Right kidney (tissue), 1 donor: ENCODE data around the gene RMDN2.
"Not testable (repeated sequence)": the region's sequence is repeated elsewhere in the genome, so short reads cannot be mapped to it uniquely, and the experiment has no call there.

Source experiments
- DNase-seq: peaks from one replicate; pipeline ENCODE4 v3.0.0-alpha.2; 2016

RMDN2 gene

DNA sequence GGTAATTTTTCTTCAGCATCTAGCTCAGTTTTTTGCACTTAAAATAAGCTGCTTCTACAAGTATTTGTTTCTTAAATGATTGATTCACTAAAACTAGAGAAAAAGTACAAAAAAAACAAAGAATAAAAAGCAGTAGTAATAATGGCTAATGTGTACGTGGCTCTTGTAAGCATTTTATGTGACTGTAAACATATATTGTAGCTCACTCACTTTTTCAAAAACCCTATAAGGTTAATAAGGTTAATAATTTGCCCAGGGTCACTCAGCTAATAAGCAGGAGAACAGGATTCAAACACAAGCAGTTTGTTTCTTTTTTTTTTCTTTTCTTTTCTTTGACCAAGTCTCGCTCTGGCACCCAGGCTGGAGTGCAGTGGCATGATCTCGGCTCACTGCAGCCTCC lies 67.5 kb downstream of the RMDN2 start:
- DNase-seq = no peak

DNA sequence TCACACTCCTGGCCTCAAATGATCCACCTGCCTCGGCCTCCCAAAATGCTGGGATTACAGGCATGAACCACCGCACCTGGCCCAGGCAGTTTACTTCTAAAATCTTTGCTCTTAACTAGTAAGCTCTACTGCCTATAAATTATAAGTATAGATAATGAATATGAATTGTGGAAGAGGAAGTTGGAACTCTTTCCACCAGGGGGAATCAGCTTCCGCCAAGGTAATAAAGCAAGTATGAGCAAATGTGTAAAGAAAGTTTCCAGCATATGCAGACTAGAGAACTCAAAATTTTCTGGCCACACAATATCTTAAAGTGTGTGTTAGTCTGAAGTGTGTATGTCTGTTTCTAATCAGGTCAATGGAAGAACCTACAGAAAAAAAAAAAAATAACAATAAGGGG lies 68.1 kb downstream of the RMDN2 start:
- DNase-seq = no peak

DNA sequence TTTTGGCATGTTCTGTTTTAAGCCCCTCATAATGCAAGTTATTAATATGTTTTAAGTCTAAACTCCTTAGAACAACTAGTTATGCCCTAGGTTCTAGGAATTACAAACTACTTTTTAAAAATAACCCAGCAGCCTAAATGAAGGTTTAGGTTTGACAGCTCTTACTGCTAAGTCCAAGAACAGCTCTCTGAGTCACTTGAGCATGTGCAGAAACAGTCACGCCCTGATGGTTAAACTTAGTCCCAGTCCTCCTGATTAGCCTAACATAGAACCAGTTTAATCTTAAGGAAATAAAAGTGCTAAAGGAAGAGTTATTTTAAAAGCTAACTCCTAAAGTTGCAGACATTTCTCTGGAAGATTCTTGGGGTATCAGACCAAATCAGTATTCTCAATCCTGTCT lies 72.5 kb downstream of the RMDN2 start:
- no peak for DNase-seq

DNA sequence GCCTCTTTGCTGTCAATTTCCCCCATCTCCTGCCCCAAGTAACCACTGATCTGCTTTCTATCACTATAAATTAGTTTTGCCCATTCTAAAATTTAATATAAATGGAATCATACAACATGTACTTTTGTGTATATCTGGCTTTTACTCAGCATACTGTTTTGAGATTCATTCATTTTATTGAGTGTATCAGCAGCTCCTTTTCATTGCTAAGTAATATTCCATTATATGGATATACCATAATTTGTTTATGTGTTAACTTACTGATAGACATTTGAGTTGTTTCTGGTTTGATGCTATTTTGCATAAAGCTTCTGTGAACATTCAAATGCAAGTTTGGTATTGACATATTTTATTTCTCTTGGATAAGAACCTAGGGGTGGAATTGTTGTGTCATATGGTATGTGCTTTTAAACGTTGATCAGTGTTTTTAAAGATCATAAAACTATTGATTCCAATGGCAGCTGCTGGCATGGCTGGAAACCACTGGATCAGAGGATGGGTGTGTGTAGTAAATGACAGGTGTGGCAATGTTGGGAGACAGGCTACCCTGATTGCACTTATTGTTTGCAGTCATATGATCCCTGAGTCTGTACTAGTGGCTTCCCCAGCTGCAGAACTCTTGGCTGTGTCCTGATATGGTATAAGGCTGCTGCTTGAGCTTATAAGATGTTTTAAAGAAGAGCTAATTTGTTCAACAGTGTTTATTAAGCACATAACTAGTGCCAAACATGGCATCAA lies 75.6 kb downstream of the RMDN2 start:
- DNase-seq = no peak

DNA sequence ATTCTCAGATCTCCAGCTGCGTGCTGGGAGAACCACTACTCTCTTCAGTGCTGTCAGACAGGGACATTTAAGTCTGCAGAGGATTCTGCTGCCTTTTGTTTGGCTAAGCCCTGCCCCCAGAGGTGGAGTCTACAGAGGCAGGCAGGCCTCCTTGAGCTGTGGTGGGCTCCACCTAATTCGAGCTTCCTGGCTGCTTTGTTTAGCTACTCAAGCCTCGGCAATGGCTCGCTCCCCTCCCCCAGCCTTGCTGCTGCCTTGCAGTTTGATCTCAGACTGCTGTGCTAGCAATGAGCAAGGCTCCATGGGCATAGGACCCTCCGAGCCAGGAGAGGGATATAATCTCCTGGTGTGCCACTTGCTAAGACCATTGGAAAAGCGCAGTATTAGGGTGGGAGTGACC lies 85.1 kb downstream of the RMDN2 start:
- not testable (repeated sequence) for DNase-seq

DNA sequence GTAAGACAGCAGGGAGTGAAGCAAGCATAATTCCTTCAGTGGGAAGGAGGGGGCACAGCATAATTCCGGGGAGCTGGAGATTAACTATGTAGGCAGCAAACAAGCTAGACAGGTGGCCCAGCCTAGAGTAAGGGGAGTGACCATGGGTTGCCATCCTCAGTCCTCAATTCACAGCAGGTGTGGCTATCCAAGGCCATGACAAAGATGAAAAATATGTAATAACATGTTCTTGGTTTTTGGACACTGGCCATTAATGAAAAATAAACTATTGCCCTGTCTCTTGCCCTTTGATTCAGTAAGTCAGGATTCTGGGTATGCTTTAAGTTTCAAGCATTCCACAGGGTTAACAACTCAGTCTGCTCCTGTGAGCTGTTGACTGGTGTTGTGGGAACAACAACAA lies 85.9 kb downstream of the RMDN2 start:
- DNase-seq = no peak

DNA sequence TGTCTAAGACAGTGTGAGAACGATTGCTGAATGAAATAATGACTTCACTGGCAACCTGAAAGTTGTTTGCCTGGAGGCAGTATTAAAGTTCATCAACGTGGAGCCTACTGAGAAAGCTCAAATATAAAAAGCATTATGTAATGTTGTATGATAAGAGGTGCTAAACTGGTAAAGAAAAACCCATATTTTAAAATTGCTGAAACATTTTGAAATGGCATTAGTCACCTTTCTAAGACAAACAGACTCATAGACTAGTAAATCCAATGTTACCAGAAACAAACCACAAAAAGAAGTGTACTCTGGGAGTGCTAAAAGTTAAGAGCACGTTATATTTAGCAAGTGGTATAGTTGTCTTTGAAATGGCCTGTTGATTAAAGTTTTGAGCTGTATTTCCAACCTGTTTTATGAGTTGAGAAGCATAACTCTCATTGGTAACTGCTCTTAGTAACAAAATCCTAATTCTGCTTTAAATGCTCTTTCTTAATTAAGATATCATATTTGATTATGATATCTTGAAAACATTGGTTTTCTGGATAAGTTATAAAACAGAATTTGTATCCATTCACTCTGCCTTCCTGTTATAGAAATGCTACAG lies 88.2 kb downstream of the RMDN2 start:
- no peak for DNase-seq

DNA sequence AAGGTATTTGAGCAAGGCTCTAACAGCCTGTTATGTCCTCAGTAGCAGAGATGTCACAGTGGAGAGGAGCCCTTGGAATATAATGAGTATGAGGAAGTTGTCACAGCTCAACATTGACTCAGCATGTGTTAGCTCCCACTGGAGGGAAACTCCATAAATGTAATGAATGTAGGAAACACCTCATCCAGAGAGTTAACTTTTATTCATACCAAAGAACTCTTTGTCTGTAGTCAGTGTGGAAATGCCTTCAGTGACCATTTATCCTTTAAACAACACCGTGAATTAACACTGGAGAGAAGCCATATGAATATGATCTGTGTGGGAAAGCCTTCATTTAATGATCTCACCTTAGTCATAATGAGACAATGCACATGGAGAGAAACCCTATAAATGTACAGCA lies 91.1 kb downstream of the RMDN2 start:
- no peak for DNase-seq

DNA sequence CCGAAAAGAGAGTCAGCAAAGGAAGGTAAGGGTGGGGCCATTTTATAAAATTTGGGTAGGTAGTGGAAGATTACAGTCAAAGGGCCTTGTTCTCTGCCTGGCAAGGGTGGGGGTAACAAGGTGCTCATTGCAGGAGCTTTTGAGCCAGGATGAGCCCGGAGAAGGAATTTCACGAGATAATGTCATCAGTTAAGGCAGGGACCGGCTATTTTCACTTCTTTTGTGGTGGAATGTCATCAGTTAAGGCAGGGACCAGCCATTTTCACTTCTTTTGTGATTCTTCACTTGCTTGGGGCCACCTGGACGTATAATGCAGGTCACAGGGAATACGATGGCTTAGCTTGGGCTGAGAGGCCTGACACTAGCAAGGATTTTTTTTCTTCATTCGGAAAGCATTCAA lies 92.7 kb downstream of the RMDN2 start:
- no peak for DNase-seq

DNA sequence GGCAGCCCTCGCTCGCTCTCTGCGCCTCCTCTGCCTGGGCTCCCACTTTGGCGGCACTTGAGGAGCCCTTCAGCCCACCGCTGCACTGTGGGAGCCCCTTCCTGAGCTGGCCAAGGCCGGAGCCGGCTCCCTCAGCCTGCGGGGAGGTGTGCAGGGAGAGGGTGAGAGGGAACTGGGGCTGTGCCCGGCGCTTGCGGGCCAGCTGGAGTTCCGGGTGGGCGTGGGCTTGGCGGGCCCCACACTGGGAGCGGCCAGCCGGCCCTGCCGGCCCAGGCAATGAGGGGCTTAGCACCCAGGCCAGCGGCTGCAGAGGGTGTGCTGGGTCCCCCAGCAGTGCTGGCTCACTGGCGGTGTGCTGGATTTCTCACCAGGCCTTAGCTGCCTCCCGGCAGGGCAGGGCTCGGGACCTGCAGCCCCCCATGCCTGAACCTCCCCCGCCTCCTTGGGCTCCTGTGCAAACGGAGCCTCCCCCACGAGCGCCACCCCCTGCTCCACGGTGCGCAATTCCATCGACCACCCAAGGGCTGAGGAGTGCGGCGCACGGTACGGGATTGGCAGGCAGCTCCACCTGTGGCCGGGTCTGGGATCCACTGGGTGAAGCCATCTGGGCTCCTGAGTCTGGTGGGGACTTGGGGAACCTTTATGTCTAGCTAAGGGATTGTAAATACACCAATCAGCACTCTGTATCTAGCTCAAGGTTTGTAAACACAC lies 95.4 kb downstream of the RMDN2 start:
- DNase-seq = not testable (repeated sequence)

DNA sequence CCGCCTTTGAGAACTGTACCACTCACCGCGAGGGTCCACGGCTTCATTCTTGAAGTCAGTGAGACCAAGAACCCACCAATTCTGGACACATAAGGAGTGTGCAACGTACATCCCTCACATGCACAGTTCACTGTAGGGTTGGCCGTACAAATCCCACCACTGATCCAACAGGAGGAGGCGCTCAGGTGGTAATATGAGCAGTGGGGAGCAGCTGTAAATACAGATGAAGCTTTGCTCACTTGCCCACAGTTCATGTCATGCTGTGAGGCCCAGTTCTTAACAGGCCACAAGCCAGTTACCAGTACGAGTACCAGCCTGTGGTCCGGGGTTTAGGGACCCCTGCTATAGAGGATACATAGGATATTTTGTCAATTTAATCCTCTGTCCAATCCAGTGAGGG lies 96.5 kb downstream of the RMDN2 start:
- DNase-seq = no peak

DNA sequence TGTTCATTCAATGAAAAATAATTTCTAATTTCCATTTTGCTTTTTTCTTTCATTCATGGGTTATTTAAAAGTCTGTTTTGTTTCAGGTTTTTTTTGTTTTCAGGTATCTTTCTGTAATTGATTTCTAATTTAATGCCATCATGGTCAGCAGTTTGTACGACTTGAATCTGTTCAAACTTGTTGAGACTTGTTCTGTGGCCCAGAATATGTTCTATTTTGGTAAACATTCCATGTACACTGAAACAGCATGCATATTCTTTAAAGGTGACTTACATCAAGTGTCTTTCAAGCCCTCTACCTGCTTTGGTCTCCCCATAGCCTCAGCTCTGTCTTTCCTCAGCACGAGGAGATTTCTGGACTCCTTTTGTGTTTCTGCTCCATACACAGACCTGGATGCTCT lies 101.8 kb downstream of the RMDN2 start:
- no peak for DNase-seq

DNA sequence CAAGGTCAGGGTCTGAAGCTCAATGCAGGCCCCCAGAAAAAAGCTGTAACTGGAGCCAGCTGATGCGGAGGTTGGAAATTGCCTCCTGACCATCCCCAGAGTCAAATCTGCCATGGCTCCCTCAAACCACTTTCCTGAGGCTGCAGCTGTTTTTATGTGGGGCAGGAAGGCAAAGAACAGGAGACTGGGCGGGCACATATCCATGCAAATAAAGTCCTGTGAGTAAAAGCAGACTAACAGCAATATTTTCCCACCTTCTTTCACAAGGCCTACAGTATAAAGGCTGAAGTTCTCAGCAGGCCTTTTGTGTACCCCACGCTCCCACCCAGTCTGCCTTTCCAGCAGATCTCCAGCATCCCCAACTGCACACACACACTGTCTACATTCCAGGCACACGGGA lies 103.7 kb downstream of the RMDN2 start:
- no peak for DNase-seq

DNA sequence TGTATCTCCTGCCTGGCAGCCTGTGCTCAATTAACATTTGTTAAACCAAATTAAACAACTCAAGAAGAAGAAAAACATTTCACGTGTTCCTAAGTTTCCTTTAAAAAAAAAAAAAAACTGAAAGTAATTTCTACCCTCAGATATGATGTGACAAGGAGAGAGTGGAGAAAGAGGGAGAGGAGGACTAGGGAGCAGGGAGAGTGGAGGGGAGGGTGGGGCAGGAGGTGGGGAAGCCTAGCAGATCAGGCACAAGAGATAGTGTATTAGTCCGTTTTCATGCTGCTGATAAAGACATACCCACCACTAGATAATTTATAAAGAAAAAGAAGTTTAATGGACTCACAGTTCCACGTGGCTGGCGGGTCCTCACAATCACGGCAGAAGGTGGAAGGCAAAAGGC lies 104.4 kb downstream of the RMDN2 start:
- DNase-seq = no peak

DNA sequence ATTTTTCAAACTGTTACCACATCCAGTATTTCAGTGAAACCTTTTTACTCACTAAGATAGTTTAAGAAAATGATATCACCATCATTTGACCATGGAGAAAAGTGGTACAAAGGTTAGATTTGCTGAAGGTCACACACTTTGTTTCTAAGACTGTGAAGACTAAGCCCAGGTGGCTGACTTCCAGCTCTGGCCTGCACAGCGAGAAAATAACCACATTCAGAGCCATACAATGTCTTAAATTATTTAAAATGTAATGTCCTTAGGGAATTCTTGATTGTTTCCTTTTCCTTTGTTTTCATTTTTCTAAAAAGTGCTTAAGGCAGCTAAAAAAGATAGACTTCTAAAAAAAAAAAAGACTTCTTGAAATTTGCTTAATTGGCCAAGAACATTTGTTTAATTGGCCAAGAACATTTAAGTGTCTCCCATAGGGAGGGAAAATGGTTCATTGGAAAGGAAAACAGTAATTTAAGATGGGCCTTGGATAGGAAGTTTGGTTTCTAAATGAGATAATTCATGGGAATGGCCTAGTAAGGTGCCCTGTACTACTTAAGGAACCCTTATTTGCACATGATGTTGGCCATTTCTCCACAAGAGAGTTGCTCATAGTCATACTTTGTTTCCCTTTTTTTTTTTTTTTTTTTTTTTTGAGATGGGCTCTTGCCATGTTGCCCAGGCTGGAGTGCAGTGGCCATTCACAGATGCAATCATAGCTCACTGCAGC lies 105.7 kb downstream of the RMDN2 start:
- no peak for DNase-seq

DNA sequence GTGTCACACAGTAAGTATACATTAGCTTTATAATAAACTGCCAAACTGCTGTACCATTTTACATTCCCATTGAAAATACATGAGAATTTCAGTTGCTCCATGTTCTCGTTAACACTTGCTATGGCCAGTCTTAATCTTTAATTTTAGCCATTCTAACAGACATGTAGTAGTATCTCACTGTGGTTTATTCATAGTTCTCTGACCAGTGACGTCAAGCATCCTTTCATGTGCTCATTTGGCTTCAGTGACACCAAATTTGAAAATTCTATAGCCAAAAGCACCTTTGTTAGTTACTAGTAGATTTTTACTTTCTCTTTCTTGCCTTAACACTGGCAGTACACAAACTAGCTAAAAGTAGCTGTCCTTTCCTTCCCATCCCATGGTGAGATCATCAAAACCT lies 107.9 kb downstream of the RMDN2 start:
- DNase-seq = no peak

DNA sequence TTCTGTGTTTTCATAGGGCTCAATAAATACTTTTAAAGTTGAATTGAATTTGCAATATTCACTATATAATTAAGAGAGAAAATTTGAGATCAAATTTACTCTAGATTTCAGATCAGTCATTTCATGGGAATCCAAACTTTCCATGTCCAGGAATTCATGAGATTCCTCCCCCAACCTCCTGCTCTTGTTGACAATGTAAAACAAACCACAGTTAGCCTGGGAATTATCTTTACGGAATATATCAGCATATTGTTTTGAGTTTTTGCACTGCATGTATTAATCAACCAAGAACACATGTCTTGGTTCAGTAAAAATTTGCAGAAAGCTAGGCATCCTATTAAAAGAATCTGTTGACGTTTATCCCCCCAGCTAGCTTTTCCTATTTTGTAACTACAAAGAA lies 108.6 kb downstream of the RMDN2 start:
- no peak for DNase-seq

DNA sequence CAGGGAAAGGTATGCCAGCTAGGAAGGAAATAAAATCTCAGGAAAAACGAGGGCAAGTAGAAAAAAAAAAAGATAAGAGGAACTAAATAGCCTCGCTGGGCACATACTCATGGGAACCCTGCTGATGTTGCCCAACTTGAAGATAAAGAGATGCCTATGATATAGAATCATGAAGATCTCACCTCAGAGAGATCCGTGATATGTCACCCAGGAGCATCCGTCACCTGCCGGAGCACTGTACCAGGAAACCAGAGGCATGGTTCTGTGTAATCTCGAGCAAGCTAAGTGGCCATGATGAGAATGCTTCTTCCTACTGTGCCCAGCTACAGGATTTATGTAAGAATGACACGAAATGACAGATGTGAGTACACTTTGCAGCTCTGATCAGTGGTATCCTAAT lies 110.9 kb downstream of the RMDN2 start:
- no peak for DNase-seq

DNA sequence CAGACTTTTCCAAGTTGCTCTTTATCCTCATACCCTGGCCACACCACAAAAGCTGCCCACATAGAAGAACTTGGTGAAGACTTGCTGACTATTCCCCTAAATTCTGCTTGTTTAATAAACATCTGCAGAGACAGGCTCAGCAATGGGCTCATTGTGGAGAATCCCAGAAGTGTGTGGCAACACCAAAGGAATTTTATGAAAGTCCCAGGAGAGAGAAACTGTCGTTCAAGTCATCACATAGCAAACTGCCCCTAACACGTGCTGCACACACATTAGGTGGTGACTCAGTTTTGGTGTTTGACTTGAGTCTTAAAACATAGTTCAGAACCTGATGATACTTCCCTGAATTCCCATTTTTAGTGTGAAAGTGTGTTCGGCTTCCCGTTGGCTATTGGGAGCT lies 112.2 kb downstream of the RMDN2 start:
- DNase-seq = no peak

DNA sequence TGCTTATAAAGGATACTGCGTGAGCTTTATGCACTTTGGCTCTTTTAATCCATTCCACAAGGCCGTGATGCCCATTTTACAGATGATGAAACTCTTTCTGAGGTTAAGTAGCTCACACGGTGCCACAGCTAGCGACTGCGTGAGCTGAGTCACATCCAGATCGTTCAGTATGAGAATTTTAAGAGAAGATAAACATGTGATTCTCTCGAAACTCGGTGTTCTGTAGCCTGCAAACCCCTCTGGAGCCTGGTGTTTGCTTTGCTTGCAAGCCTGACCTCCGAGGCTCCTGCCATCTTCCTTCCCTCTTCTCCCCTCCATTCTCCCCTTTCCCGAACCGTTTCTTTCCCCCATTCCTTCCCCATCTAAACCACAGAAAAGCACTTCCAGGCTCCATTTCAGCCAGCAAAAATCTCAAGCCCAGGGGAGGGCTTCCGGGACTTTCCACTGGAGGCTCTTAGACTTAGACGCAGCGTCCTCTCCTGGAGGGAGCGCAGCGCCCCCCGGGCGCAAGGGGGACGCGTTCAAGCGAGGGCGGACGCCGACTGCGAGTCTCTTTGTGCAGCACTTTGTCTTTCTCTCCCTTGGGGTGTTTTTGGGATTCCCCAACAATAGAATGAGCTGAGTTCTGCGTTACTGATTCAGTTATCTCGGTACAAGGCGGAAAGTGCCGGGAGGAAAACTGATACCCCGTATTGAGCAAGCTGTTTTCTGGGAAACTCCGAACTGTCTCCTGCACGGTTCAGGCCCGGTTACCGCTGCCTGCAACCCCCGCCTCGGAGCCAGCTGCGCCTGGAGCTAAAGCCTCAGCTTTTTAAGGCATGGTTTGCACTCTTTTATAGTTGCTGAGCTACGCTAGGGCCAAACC lies 112.9 kb downstream of the RMDN2 start:
- peak; percentile 75 for DNase-seq

DNA sequence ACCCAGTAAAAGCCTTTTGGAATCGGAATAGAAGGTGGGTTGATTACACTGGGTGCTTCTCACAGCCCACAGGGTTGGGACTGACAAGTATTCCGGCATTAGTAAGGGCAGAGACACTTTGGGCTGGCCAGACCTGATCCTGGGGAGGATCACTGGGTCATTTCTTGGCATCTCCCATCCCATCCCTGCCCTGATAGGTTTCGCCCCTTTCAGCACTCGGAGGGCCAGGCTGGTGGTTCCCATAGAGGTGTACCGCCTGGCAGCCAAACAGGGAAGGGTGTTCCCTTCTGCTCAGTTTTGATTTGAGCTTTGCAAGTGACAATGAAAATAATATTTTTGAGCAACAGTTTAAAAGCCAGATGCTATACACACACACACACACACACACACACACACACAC lies 113.6 kb downstream of the RMDN2 start:
- DNase-seq = no peak
